ENCODE data around the gene CHTF8.
A peak's percentile ranks its signal among the peaks of the same experiment; 100 is the strongest.

Gene CHTF8

GRCh38 chr16:69112285-69113129 lies 19.9 kb downstream of the CHTF8 start:
- DNase-seq = peak; percentile 23

- no peak for DNase-seq
Observed at GRCh38 chr16:69111876-69112230, 20.5 kb downstream of the CHTF8 start.

- DNase-seq = no peak
Observed at GRCh38 chr16:69111216-69111875, 21.0 kb downstream of the CHTF8 start.

GRCh38 chr16:69110406-69110805 lies 22.0 kb downstream of the CHTF8 start:
- DNase-seq = no peak

- DNase-seq = no peak
Observed at GRCh38 chr16:69109486-69110270, 22.7 kb downstream of the CHTF8 start.

- no peak for DNase-seq
Observed at GRCh38 chr16:69108905-69109252, 23.5 kb downstream of the CHTF8 start.

- no peak for DNase-seq
Observed at GRCh38 chr16:69108064-69108904, 24.1 kb downstream of the CHTF8 start.

- no peak for DNase-seq
Observed at GRCh38 chr16:69107316-69107962, 24.9 kb downstream of the CHTF8 start.

- no peak for DNase-seq
Observed at GRCh38 chr16:69106491-69107315, 25.7 kb downstream of the CHTF8 start.

GRCh38 chr16:69105501-69106361 lies 26.7 kb downstream of the CHTF8 start, which contains the start of gene HAS3:
HAS3 (plus strand) TSS chr16:69105653; CDS start chr16:69109396, 3,743 bp downstream.
- no peak for DNase-seq

GRCh38 chr16:69100071-69100691 lies 32.2 kb downstream of the CHTF8 start:
- DNase-seq = no peak

GRCh38 chr16:69095193-69095592 lies 37.2 kb downstream of the CHTF8 start:
- no peak for DNase-seq

GRCh38 chr16:69094501-69094900 lies 37.9 kb downstream of the CHTF8 start:
- DNase-seq = no peak

- DNase-seq = no peak
Observed at GRCh38 chr16:69093974-69094373, 38.4 kb downstream of the CHTF8 start.

- DNase-seq = no peak
Observed at GRCh38 chr16:69089091-69089910, 43.1 kb downstream of the CHTF8 start.

- DNase-seq = no peak
Observed at GRCh38 chr16:69088684-69089083, 43.7 kb downstream of the CHTF8 start.

GRCh38 chr16:69087161-69087581 lies 45.2 kb downstream of the CHTF8 start:
- no peak for DNase-seq

- no peak for DNase-seq
Observed at GRCh38 chr16:69085032-69085695, 47.2 kb downstream of the CHTF8 start.
